GM23338 (cell line): ENCODE data around the gene FETUB. TPM values are rescaled to one million over a fixed set of nuclear protein-coding genes. Genes with fewer than 3 reads are reported as not detected.

Source experiments
- ATAC-seq: fragments of 200-7000 bp; cut with Tn5 transposase; 3 replicates; pipeline ENCODE4 v1.9.1; 2020
- DNase-seq: peaks from one replicate; pipeline ENCODE4 v3.0.0-alpha.2; 2015; ENCODE audit warnings: low spot score
- H2AFZ ChIP-seq: fragments of 200-600 bp; sonication (generic); 2 replicates; pipeline ENCODE4 v1.8.0; 2016; ENCODE audit warnings: antibody characterized with exemption, mild to moderate bottlenecking, moderate library complexity
- H3F3A ChIP-seq: fragments of 200-600 bp; sonication (generic); replicated peaks from 2 replicates; pipeline ENCODE4 v1.8.0; 2017; ENCODE audit warnings: antibody characterized with exemption, mixed run types, low read depth
- H3K27ac ChIP-seq: fragments of 200-600 bp; sonication (generic); 2 replicates; pipeline ENCODE4 v1.6.1; 2016; ENCODE audit warnings: low read depth
- H3K27me3 ChIP-seq: fragments of 200-600 bp; sonication (generic); 2 replicates; pipeline ENCODE4 v1.8.0; 2016; ENCODE audit warnings: mild to moderate bottlenecking, mixed run types, moderate library complexity; ENCODE audit not compliant: insufficient read depth
- H3K36me3 ChIP-seq: fragments of 200-600 bp; sonication (generic); 2 replicates; pipeline ENCODE4 v1.8.0; 2016; ENCODE audit warnings: mild to moderate bottlenecking; ENCODE audit not compliant: insufficient read depth
- H3K4me1 ChIP-seq: fragments of 200-600 bp; sonication (generic); 2 replicates; pipeline ENCODE4 v1.8.0; 2016; ENCODE audit warnings: mild to moderate bottlenecking, moderate library complexity; ENCODE audit not compliant: insufficient read depth
- H3K4me2 ChIP-seq: fragments of 200-600 bp; sonication (generic); 2 replicates; pipeline ENCODE4 v1.7.1; 2017; ENCODE audit warnings: mixed run types
- H3K4me3 ChIP-seq: fragments of 200-600 bp; sonication (generic); 2 replicates; pipeline ENCODE4 v1.6.1; 2016; ENCODE audit warnings: mixed run types
- H3K79me2 ChIP-seq: fragments of 200-600 bp; sonication (generic); replicated peaks from 2 replicates; pipeline ENCODE4 v1.8.0; 2017; ENCODE audit warnings: mild to moderate bottlenecking; ENCODE audit not compliant: insufficient read depth
- H3K9me2 ChIP-seq: fragments of 200-600 bp; sonication (generic); 2 replicates; pipeline ENCODE4 v1.8.0; 2017; ENCODE audit not compliant: insufficient read depth
- H4K20me1 ChIP-seq: fragments of 200-600 bp; sonication (generic); replicated peaks from 2 replicates; pipeline ENCODE4 v1.8.0; 2017; ENCODE audit warnings: mild to moderate bottlenecking; ENCODE audit not compliant: insufficient read depth
- H3K27ac Mint-ChIP-seq: 2 replicates; pipeline ENCODE4 v1.8.0; 2020; ENCODE audit warnings: inconsistent platforms, mild to moderate bottlenecking, moderate library complexity, mixed read lengths
- H3K27me3 Mint-ChIP-seq: 3 replicates; pipeline ENCODE4 v1.8.0; 2022; ENCODE audit warnings: low read depth, mild to moderate bottlenecking, moderate library complexity, mixed read lengths, inconsistent platforms; ENCODE audit not compliant: insufficient read depth, poor library complexity
- H3K36me3 Mint-ChIP-seq: 3 replicates; pipeline ENCODE4 v1.8.0; 2021; ENCODE audit warnings: low read depth, mild to moderate bottlenecking, inconsistent platforms, moderate library complexity, mixed read lengths
- H3K4me1 Mint-ChIP-seq: 3 replicates; pipeline ENCODE4 v1.8.0; 2020; ENCODE audit warnings: mild to moderate bottlenecking, inconsistent platforms, mixed read lengths
- H3K4me3 Mint-ChIP-seq: 3 replicates; pipeline ENCODE4 v1.8.0; 2021; ENCODE audit warnings: moderate library complexity, mild to moderate bottlenecking, inconsistent platforms, mixed read lengths
- H3K9me3 Mint-ChIP-seq: 3 replicates; pipeline ENCODE4 v1.8.0; 2020; ENCODE audit warnings: moderate library complexity, mild to moderate bottlenecking, inconsistent platforms, mixed read lengths
- CTCF ChIP-seq, 2 experiments: fragments of 200-600 bp in 1 of 2; sonication (generic) in 1 of 2; conservative IDR thresholded peaks; 2 replicates each; pipeline versions ENCODE4 v1.5.1 to v1.6.1; 2016 to 2017; ENCODE audit warnings: antibody characterized with exemption in 2 of 2, low read depth in 2 of 2, mild to moderate bottlenecking in 2 of 2, moderate library complexity in 1 of 2
- ETS1 ChIP-seq: IDR thresholded peaks from 2 replicates; pipeline ENCODE4 v1.6.1; 2016; ENCODE audit warnings: antibody characterized with exemption
- EZH2 ChIP-seq: fragments of 200-600 bp; sonication (generic); IDR thresholded peaks from one replicate; pipeline ENCODE4 v1.8.0; 2017; ENCODE audit warnings: antibody characterized with exemption, mild to moderate bottlenecking, low read depth; ENCODE audit not compliant: unreplicated experiment
- EZH2phosphoT487 ChIP-seq: fragments of 200-600 bp; sonication (generic); IDR thresholded peaks from one replicate; pipeline ENCODE4 v1.8.1; 2018; ENCODE audit warnings: antibody characterized with exemption; ENCODE audit not compliant: unreplicated experiment
- NANOG ChIP-seq: IDR thresholded peaks from 2 replicates; pipeline ENCODE4 v1.6.1; 2016; ENCODE audit warnings: antibody characterized with exemption, borderline replicate concordance
- POLR2AphosphoS5 ChIP-seq: IDR thresholded peaks from 2 replicates; pipeline ENCODE4 v1.6.1; 2016; ENCODE audit warnings: antibody characterized with exemption, low read depth
- STAT1 ChIP-seq: IDR thresholded peaks from one replicate; pipeline ENCODE4 v1.6.1; 2016; ENCODE audit warnings: antibody characterized with exemption; ENCODE audit not compliant: unreplicated experiment
- ZNF331 ChIP-seq: fragments of 250-450 bp; sonication (Bioruptor Pico); IDR thresholded peaks from 2 replicates; pipeline ENCODE4 v1.5.0; 2020; ENCODE audit warnings: low read depth, mild to moderate bottlenecking, moderate library complexity
- ZNF462 ChIP-seq: fragments of 250-450 bp; sonication (Bioruptor Pico); IDR thresholded peaks from 2 replicates; pipeline ENCODE4 v1.5.0; 2020; ENCODE audit warnings: mild to moderate bottlenecking, moderate library complexity
- polyA plus RNA-seq: library from polyadenylated mRNA; unstranded; fragments of >200 nt; fragmentation: Nextera tagmentation; extraction: Ambion mirVana; gene quantifications from 2 replicates; pipeline ENCODE4 v1.2.1, GENCODE V29; 2016
- total RNA-seq: library from RNA; depleted of rRNA; stranded (reverse); fragments of >200 nt; shearing (Covaris generic); gene quantifications from 2 replicates; pipeline ENCODE4 v1.2.3, GENCODE V29; 2014

Gene FETUB
- total and polyA plus RNA-seq, 2 experiments from 2014 or later, result 0.26 TPM; not detected in 1

GRCh38 chr3:186593862-186594261, 46.3 kb upstream of the FETUB start (continued):
- TF ChIP-seq CTCF (conservative IDR thresholded peaks at IDR 0.05; ENCODE audit: low read depth in 2 of 2) (no peak), ETS1 (no peak), NANOG (no peak), EZH2phosphoT487 (no peak), POLR2AphosphoS5 (no peak), STAT1 (no peak), ZNF331 (CRISPR knock-in tag) (no peak)

GRCh38 chr3:186594591-186595113, 45.5 kb upstream of the FETUB start:
- H3K4me3 Mint-ChIP-seq, result no peak overlapping the region
- peaks cover 6% of the 10 kb centered on the region for H3K4me1 Mint-ChIP-seq
- peaks cover 3% of the 10 kb centered on the region for H3K27me3 Mint-ChIP-seq
- no peaks in the 10 kb centered on the region for H3K27me3 ChIP-seq
- no peaks in the 10 kb centered on the region for H3K4me1 ChIP-seq
- no peak overlapping the region for H3K27ac ChIP-seq
- H3K9me2 ChIP-seq, result no peaks in the 10 kb centered on the region
- no peaks in the 10 kb centered on the region for H4K20me1 ChIP-seq
- no peaks in the 10 kb centered on the region; the same call in 2 of the 3 replicates for H3K9me3 Mint-ChIP-seq
- no peak overlapping the region for H2AFZ ChIP-seq
- no peak overlapping the region for H3K4me2 ChIP-seq
- no peaks in the 10 kb centered on the region for H3K36me3 ChIP-seq
- H3F3A ChIP-seq, result no peaks in the 10 kb centered on the region
- ATAC-seq (no peak), DNase-seq (no peak)
- no peaks in the 10 kb centered on the region for H3K36me3 Mint-ChIP-seq
- no peak overlapping the region for H3K27ac Mint-ChIP-seq
- no peaks in the 10 kb centered on the region for H3K79me2 ChIP-seq
- no peak overlapping the region for H3K4me3 ChIP-seq
- TF ChIP-seq POLR2AphosphoS5, result no peak
- no peak for TF ChIP-seq ZNF462 (CRISPR knock-in tag)
- no peak for TF ChIP-seq EZH2
- TF ChIP-seq EZH2phosphoT487, result no peak
- no peak for TF ChIP-seq CTCF (conservative IDR thresholded peaks at IDR 0.05; ENCODE audit: low read depth in 2 of 2)
- no peak for TF ChIP-seq ZNF331 (CRISPR knock-in tag)
